UCSD-AML1 (cell line): Measurements from ENCODE around the gene ITGAL.

Experiments used
- DNase-seq: peaks from one replicate; lab custom pipeline; 2025; ENCODE audit not compliant: unreplicated experiment; lab: John Stamatoyannopoulos, UW

ITGAL gene

GRCh38 chr16:30567160-30567990 lies 94.8 kb downstream of the ITGAL start:
- no peak for DNase-seq

- DNase-seq = no peak
Observed at GRCh38 chr16:30567991-30568638, 95.6 kb downstream of the ITGAL start.

DNA sequence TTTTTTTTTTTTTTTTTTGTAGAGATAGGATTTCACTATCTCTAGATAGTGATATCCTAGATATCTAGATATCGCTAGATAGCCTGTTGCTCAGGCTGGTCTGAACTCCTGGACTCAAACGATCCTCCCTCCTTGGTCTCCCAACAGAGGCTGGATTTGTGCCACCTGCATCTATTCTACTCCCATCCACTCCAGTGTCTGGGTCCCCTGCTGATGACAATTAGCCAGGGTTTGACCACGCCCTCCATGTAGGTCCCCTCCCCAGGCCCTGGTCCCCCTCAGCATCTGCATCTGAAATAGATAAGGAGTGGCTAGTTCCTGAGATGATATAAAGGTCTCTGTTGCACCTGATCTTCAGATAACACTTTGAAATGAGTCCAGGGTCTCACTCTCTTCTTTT lies 96.7 kb downstream of the ITGAL start:
- no peak for DNase-seq

- no peak for DNase-seq
Observed at GRCh38 chr16:30569746-30570635, 97.4 kb downstream of the ITGAL start.

GRCh38 chr16:30570636-30571444 lies 98.3 kb downstream of the ITGAL start:
- no peak for DNase-seq

GRCh38 chr16:30571445-30572322 lies 99.1 kb downstream of the ITGAL start, which contains the start of gene ZNF688:
Gene ZNF688, minus strand, starts transcription at chr16:30571714. Its CDS starts 85 bp downstream, at chr16:30571629.
- peak; percentile 94 for DNase-seq
